HUES64 (cell line): ENCODE data around the gene PDE8A.
"Not testable (repeated sequence)": the region's sequence is repeated elsewhere in the genome, so short reads cannot be mapped to it uniquely, and the experiment has no call there.

ENCODE experiments used
- H3K27ac ChIP-seq: 2 replicates; pipeline ENCODE4 v1.7.0; 2013; ENCODE audit warnings: low read depth, low read length, inconsistent platforms
- H3K27me3 ChIP-seq: 2 replicates; pipeline ENCODE4 v1.6.1; 2013; ENCODE audit warnings: mild to moderate bottlenecking, low read length; ENCODE audit not compliant: insufficient read depth
- H3K36me3 ChIP-seq: 2 replicates; pipeline ENCODE4 v1.6.1; 2013; ENCODE audit warnings: mild to moderate bottlenecking, low read length; ENCODE audit not compliant: insufficient read depth
- H3K4me1 ChIP-seq: 2 replicates; pipeline ENCODE4 v1.6.1; 2013; ENCODE audit warnings: mild to moderate bottlenecking, low read length, moderate library complexity; ENCODE audit not compliant: insufficient read depth
- H3K4me3 ChIP-seq: 2 replicates; pipeline ENCODE4 v1.5.1; 2013; ENCODE audit warnings: mild to moderate bottlenecking, low read length, moderate library complexity
- H3K9ac ChIP-seq: 2 replicates; pipeline ENCODE4 v1.6.1; 2013; ENCODE audit warnings: mild to moderate bottlenecking, low read depth, low read length
- H3K9me3 ChIP-seq: 2 replicates; pipeline ENCODE4 v1.6.1; 2013; ENCODE audit warnings: low read depth, low read length; ENCODE audit not compliant: insufficient read depth
- WGBS: fragments of 150-250, 120-280 bp; methylation state at CpG from one replicate; pipeline ENCODE4 v1.1.7; 2013; ENCODE audit warnings: missing lambda C conversion rate; 5-methylcytosine and 5-hydroxymethylcytosine counted together

The PDE8A gene

GRCh38 chr15:85188171-85188577 is 206.5 kb downstream of the PDE8A start:
- not testable (repeated sequence) for H3K9me3 ChIP-seq, H3K4me3 ChIP-seq, H3K27ac ChIP-seq, H3K4me1 ChIP-seq, H3K36me3 ChIP-seq, H3K27me3 ChIP-seq, H3K9ac ChIP-seq
- WGBS = 96% methylated on average over 3 of the region's 3 CpGs
